ENCODE measurements around the gene VEZT. TPM values are rescaled to one million over a fixed set of nuclear protein-coding genes. Genes with fewer than 3 reads are reported as not detected.
"Not testable (repeated sequence)": the region's sequence is repeated elsewhere in the genome, so short reads cannot be mapped to it uniquely, and the experiment has no call there.

Gene VEZT
- total RNA-seq, 1 donor from 2014 or later, result 51.5 TPM

DNA sequence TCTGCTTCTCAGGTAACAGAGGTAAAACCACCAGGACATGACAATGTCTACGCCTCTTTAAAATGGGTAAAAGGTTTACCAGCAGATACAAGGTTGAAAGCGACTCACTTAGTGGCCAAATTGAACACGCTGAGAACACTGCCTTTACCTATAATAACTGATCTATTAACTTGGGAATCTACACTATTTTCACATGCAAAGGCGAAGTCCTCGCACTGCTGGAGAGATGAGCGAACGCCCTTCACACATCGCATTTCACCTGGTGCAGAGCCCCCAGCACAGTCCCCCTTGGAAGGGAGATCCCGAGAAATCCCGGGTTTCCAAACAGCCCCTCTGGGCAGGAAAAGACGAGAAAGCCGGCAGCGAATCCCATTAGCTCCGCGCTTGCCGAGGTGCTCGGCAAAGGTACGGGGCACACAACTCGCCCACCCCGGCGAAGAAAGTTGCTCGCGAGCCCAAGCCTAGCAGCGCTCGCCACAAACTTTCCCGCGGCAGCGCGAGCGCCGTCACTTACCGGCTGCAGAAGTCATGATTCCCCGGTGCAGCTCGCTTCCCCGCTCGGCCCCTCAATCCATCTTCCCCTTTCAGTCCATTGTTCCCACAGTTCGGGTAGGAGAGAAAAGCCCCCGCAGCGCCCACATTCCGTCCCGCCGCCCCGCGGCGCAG lies 763 bp upstream of the VEZT start:
- ATAC-seq (peak; percentile 21), DNase-seq (ENCODE audit: missing footprints) (peak; percentile 85)
- intact Hi-C loops (cut with DNase I), result loop anchor here (5.0 kb wide), 3 partner anchors 60 to 120 kb away; no protein-coding TSS in a partner anchor

DNA sequence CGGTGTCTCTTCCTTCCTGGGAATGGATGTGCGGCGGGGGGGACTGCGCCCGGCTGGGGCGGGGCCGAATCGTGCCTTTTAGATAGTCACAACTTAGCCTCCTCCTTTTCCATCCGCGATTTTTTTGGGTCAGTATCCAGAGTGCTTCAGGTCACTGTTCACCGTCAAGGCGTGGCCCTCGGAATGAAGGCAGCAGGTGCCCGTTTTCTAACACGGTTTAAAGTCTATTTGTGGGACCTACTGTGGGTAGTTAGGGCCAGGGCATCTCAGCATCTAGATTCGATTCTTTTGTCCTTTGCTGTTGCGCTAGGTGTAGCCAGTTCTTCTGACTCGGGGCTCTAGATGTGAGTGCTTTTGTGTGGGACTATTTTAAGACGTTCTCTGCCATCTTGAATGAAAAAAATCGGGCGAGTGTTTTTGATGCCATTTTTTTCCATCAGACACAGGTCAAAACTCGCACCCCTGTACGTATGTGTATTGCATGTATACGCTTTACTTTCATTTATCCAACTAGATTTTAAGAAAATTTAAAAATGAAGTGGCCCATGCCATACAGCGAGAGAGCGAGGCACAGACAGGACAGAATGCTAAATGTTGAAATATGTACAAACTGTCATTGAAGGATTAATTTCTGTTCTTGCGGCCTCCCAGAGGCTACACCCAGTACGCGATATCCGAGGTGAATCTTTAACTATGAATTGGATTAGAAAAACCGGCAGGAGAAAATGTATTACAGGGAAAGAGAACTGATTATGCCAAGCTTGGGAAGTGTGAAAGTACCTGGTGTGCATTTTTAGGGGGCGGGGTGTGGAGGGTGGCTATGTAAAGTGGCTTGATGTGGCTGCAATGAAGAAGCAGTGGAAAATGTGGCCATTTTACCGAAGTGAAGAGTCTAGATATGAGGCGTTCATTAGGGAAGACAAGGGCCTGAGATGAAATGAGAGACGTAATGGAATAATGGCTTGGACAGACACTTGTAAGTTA lies 835 bp downstream of the VEZT start:
- ATAC-seq (peak; percentile 59), DNase-seq (ENCODE audit: missing footprints) (no peak)
- intact Hi-C loops (cut with DNase I), result loop anchor here (1.0 to 5.0 kb wide), 4 partner anchors 61 to 119 kb away; no protein-coding TSS in a partner anchor

- no peak for DNase-seq (ENCODE audit: missing footprints)
- intact Hi-C loops (cut with DNase I), result no loop called here
- ATAC-seq, result no peak
Measured at GRCh38 chr12:95220190-95220589, 2.6 kb downstream of the VEZT start.

- no peak for DNase-seq (ENCODE audit: missing footprints)
- intact Hi-C loops (cut with DNase I), result no loop called here
- ATAC-seq, result no peak
Measured at GRCh38 chr12:95220726-95221125, 3.1 kb downstream of the VEZT start.

GRCh38 chr12:95224202-95225170 lies 6.9 kb downstream of the VEZT start:
- intact Hi-C loops (cut with DNase I), result no loop called here
- ATAC-seq (no peak), DNase-seq (ENCODE audit: missing footprints) (no peak)

DNA sequence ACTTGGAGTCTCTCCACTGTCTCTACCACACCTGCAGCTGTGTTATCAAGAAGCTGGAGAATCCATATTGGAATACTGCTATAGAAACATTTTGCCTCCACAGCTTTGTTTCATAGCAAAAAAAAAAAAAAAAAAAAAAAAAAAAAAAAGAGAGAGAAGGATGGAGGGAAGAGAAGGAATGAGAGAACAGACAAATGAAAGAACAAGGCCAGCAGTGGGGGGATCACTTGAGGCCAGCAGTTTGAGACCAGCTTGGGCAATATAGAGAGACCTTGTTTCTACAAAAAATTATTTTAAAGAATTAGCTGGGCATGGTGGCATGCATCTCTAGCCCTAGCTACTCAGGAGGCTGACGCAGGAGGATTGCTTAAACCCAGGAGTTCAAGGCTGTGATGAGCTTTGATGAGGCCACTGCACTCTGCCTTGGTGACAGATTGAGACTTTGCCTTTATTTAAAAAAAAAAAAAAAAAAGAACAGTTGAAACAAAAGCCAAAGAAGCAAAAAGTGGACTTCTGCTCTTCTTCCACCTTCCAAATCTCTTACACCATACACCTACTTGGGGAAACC lies 8.1 kb downstream of the VEZT start:
- ATAC-seq (no peak), DNase-seq (ENCODE audit: missing footprints) (no peak)
- intact Hi-C loops (cut with DNase I), result no loop called here

- ATAC-seq, result no peak
- intact Hi-C loops (cut with DNase I), result no loop called here
- DNase-seq (ENCODE audit: missing footprints), result no peak
Measured at GRCh38 chr12:95227818-95228356, 10.3 kb downstream of the VEZT start.

DNA sequence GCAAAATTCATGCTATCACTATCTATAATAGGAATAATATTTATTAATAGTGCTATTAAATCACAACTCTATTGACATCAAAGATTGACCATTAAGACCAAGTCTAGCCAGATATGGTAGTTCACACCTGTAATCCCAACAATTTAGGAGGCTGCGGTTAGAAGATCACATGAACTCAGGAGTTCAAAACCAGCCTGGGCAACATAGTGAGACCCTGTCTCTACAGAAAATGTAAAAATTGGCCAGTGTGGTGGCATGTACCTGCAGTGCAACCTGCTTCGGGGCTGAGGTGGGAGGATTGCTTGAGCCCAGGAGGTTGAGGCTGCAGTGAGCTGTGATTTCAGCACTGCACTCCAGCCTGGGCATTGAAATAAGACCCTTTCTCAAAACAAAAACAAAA lies 11.0 kb downstream of the VEZT start:
- intact Hi-C loops (cut with DNase I), result no loop called here
- no peak for ATAC-seq

DNA sequence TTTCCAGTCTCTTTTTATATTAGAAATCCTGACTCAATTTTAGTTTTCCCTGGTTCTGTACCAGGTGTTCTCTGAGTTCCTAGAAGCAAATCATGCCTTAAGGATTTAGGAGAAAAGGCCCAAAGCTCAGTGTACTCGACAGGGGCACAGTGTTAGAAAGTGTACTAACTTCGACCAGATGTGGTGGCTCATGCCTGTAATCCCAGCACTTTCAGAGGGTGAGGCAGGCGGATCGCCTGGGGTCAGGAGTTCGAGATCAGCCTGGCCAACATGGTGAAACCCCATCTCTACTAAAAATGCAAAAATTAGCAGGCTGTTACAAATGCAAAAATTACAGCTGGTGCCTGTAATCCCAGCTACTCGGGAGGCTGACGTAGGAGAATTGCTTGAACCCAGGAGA lies 12.0 kb downstream of the VEZT start:
- no peak for DNase-seq (ENCODE audit: missing footprints)
- ATAC-seq, result no peak
- intact Hi-C loops (cut with DNase I), result no loop called here

More for the DNA sequence above, 11.0 kb downstream of the VEZT start:
- DNase-seq (ENCODE audit: missing footprints), result no peak

- intact Hi-C loops (cut with DNase I), result no loop called here
- DNase-seq (ENCODE audit: missing footprints) (no peak), ATAC-seq (no peak)
Measured at GRCh38 chr12:95230313-95230712, 12.7 kb downstream of the VEZT start.

DNA sequence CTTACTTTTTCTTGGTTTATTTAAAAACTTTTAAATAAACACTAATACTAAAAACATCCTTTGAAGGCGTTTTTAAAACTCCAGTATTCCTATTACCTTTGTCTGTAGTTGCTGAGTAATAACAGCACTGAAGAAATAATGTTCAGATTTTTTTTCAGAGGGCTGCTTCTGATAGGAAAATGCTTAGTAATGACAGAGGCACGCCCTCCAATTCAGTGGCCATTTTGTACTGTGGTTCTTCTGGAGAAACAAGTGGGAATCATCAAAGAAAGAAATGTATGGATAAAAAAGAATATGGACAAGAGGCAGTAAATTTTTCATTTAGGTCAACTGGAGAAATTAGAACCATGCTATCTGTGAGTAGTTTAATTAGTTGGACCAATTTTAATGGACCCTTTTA lies 13.6 kb downstream of the VEZT start:
- no peak for ATAC-seq
- no peak for DNase-seq (ENCODE audit: missing footprints)
- intact Hi-C loops (cut with DNase I), result no loop called here

- DNase-seq (ENCODE audit: missing footprints); intact Hi-C loops (cut with DNase I); ATAC-seq: not testable (repeated sequence)
Measured at GRCh38 chr12:95234187-95234586, 16.6 kb downstream of the VEZT start.

GRCh38 chr12:95235621-95236020 lies 18.0 kb downstream of the VEZT start:
- ATAC-seq; DNase-seq (ENCODE audit: missing footprints); intact Hi-C loops (cut with DNase I): not testable (repeated sequence)

DNA sequence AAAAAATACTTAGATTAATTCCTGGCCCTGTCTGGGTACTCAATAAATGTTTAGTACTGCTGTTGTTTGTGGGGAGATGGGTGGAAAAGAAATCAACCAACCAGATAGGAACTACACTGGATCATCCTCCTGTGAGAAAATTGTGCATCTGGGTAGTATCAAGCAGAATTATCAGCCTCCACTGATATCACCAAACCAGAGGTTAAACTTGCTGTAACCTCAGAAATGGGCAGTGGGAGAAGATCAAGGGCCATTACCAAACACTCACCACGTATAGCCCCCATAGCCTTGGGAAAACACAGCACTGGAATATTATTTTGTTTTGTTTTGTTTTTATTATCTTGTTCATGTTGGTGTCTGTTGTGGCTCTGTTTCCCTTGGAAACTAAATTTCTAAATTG lies 19.7 kb downstream of the VEZT start:
- ATAC-seq, result no peak
- DNase-seq (ENCODE audit: missing footprints), result no peak
- intact Hi-C loops (cut with DNase I), result no loop called here

GRCh38 chr12:95238150-95238549 lies 20.5 kb downstream of the VEZT start:
- ATAC-seq, result no peak
- DNase-seq (ENCODE audit: missing footprints), result no peak
- intact Hi-C loops (cut with DNase I), result no loop called here

DNA sequence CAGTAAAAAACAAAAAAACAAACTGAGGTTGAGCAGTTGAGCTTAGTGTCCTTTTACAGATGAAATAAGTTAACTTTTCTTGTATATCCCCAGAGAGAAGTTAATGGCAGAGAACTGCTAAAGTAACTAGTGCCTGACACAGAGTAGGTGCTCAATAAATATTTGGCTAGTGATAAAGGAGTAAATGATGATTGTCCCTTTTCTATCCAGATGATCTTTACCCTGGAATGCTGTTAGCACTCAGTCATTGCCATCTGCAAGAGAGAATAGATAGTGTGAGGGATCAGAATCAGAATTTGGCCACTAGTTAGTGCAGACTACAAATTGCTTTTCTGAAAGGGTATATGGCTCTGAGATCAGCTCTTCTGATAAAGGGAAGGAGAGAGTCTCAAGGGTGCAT lies 21.6 kb downstream of the VEZT start:
- intact Hi-C loops (cut with DNase I), result no loop called here
- no peak for DNase-seq (ENCODE audit: missing footprints)
- no peak for ATAC-seq

- intact Hi-C loops (cut with DNase I); ATAC-seq; DNase-seq (ENCODE audit: missing footprints): not testable (repeated sequence)
Measured at GRCh38 chr12:95239835-95240234, 22.2 kb downstream of the VEZT start.

DNA sequence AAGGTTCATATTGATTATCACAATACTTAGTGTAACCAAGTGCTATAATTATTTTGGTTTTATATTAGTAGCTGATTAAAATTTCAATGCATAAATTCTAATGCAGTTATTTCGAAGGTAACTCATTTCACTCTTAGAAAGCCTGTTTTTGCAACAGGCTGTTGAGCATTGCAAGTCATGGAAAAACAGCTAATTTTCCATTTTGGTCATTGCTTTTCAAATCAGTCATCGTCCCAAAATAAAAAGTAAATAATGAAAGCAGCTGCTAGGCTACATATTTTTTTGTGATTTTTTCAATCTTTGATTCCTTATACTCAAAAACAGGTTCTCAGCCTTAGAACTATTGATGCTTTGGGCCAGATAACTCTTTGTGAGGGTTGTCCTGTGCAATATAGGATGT lies 22.9 kb downstream of the VEZT start:
- no peak for ATAC-seq

More for the DNA sequence above, 22.9 kb downstream of the VEZT start:
- intact Hi-C loops (cut with DNase I), result no loop called here
- DNase-seq (ENCODE audit: missing footprints), result no peak

All from Right ventricle myocardium inferior (tissue), 1 donor.